Gastroesophageal sphincter (tissue), 3 donors: ENCODE data around the gene VWA3B.

Experiments used
- CTCF ChIP-seq, 4 experiments: fragments of 200-600 bp in 2 of 4; fragments of 450-650 bp in 2 of 4; sonication (generic) in 1 of 4; IDR thresholded peaks; one replicate each; pipeline ENCODE4 v1.5.1; 2017 to 2019; ENCODE audit warnings: antibody characterized with exemption in 4 of 4, mild to moderate bottlenecking in 2 of 4, moderate library complexity in 2 of 4
- EP300 ChIP-seq: sonication (generic); formaldehyde crosslinking; IDR thresholded peaks from one replicate; pipeline ENCODE4 v1.6.1; 2017; ENCODE audit warnings: antibody characterized with exemption, mild to moderate bottlenecking
- POLR2A ChIP-seq, 2 donors: fragments of 450-650 bp; IDR thresholded peaks; one replicate each; pipeline ENCODE4 v1.6.1; 2017; ENCODE audit warnings: antibody characterized with exemption in 2 of 2, mild to moderate bottlenecking in 2 of 2, moderate library complexity in 1 of 2
- POLR2AphosphoS5 ChIP-seq: sonication (generic); formaldehyde crosslinking; IDR thresholded peaks from one replicate; pipeline ENCODE4 v1.6.1; 2017; ENCODE audit warnings: antibody characterized with exemption

DNA sequence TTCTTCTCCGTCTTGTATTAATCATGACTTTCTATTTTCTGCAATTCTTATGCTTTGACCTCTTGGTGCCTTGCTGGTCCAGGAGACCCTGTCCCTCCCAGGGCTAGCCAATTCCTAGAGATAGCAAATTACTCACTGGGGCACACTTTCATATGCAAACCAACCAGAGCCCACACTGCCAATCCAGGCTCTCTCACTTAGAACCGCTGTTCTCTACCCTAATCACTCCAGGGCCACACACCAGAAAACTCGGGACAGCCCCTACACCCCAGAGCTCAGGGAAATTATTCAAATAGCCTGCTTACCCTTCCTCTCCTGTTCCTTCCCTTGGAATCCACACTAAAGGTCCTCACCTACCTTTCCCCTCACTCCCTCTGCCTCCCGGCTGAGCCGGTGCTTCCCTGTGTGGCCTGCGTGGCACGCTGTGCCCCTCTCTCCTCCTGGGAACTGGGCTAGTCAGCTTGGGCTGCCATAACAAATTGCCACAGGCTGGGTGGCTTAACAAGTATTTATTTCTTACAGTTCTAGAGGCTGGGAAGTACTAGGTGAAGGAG is 41.7 kb downstream of the VWA3B start:
- no peak for TF ChIP-seq POLR2A (IDR thresholded peaks at IDR 0.05)
- no peak for TF ChIP-seq CTCF (IDR thresholded peaks at IDR 0.05)
- TF ChIP-seq POLR2AphosphoS5: no peak
- TF ChIP-seq EP300: no peak
